ENCODE results near the gene TMEM123.

TMEM123 gene

DNA sequence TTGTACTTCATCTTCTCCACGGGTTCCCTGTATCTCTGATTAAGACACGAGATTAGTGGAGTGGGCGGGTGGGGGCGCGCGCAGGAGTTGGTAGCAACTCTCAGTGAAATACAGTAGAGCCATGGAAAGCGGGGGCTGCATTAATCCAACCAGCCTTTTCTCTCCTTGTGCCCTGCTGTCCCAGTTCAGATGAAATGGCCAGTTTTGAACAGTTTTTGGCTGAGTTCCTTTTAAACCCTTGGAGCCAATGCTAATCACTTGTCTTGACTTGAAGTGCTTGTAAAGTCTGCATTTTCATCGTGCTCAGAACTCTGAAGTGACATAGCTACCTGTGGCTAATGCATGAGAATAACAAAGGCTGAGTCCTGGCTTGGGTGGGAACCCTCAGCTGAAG lies 734 bp upstream of the TMEM123 start:
- no peak for TF ChIP-seq FOXP2 (optimal IDR thresholded peaks at IDR 0.05; ENCODE audit: borderline replicate concordance, extremely low read depth, extremely low read length, insufficient read depth)
- TF ChIP-seq REST (IDR thresholded peaks at IDR 0.05; ENCODE audit: insufficient read depth in 1 of 2, low read depth in 2 of 2, low read length in 2 of 2), result no peak
- TF ChIP-seq SIN3A (IDR thresholded peaks at IDR 0.05; ENCODE audit: borderline replicate concordance, insufficient read depth, low read length), result no peak
- TF ChIP-seq POLR2AphosphoS5 (IDR thresholded peaks at IDR 0.05; ENCODE audit: low read depth, low read length), result no peak
- TF ChIP-seq TAF1 (IDR thresholded peaks at IDR 0.05; ENCODE audit: borderline replicate concordance, insufficient read depth, low read length), result no peak

DNA sequence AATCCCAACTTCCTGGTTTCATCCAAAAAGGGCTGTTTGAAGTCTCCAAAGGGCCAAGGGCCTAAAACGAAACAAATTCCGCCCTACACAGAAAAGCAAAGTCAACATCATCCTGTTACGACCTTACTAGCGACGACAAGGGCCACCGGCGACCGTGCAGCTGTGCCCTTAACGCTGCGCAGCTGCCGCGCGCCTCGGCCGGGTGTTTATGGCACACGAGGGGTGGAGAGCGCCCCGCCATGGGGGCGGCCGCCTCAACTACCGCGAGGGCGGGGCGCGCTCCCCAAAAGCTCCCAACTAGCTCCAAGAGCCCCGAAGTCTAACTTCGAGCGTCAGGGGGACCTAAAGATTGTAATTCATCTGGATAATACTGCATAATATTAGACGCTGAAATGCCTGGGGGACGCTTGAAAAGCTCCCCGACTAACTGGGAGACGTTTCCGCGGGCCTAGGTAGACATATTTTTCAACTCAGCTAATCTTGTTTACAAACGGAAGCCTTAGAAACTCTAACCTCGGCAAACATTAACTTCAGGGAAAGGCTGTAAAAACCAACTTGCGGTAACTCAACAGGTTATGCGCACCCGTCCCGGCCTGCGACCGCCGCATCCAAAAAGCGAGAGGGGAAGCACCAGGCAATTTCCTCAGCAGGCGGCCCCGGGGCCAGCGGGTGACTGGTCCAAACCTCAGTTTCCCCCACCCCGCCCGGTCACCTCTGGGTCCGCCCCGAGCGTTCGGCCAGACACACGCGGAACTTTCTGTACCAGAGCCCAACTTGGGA lies 694 bp downstream of the TMEM123 start:
- TF ChIP-seq TAF1 (IDR thresholded peaks at IDR 0.05; ENCODE audit: borderline replicate concordance, insufficient read depth, low read length) (no peak), FOXP2 (optimal IDR thresholded peaks at IDR 0.05; ENCODE audit: borderline replicate concordance, extremely low read depth, extremely low read length, insufficient read depth) (peak; percentile 51), SIN3A (IDR thresholded peaks at IDR 0.05; ENCODE audit: borderline replicate concordance, insufficient read depth, low read length) (peak; percentile 93; the same call in 1 of the 2 replicates), REST (IDR thresholded peaks at IDR 0.05; ENCODE audit: insufficient read depth in 1 of 2, low read depth in 2 of 2, low read length in 2 of 2) (0 out of 4 replicates have a peak, but pooled peaks of 1 of the 2 experiments have one; percentile 50), POLR2AphosphoS5 (IDR thresholded peaks at IDR 0.05; ENCODE audit: low read depth, low read length) (no peak)

- TF ChIP-seq FOXP2 (optimal IDR thresholded peaks at IDR 0.05; ENCODE audit: borderline replicate concordance, extremely low read depth, extremely low read length, insufficient read depth), result no peak
- TF ChIP-seq REST (IDR thresholded peaks at IDR 0.05; ENCODE audit: insufficient read depth in 1 of 2, low read depth in 2 of 2, low read length in 2 of 2), result no peak
- TF ChIP-seq POLR2AphosphoS5 (IDR thresholded peaks at IDR 0.05; ENCODE audit: low read depth, low read length), result no peak
- no peak for TF ChIP-seq TAF1 (IDR thresholded peaks at IDR 0.05; ENCODE audit: borderline replicate concordance, insufficient read depth, low read length)
- no peak for TF ChIP-seq SIN3A (IDR thresholded peaks at IDR 0.05; ENCODE audit: borderline replicate concordance, insufficient read depth, low read length)
Observed at GRCh38 chr11:102451041-102451680, 1.4 kb downstream of the TMEM123 start.

GRCh38 chr11:102449651-102450570 lies 2.7 kb downstream of the TMEM123 start:
- TF ChIP-seq SIN3A (IDR thresholded peaks at IDR 0.05; ENCODE audit: borderline replicate concordance, insufficient read depth, low read length) (no peak), TAF1 (IDR thresholded peaks at IDR 0.05; ENCODE audit: borderline replicate concordance, insufficient read depth, low read length) (no peak), FOXP2 (optimal IDR thresholded peaks at IDR 0.05; ENCODE audit: borderline replicate concordance, extremely low read depth, extremely low read length, insufficient read depth) (no peak), POLR2AphosphoS5 (IDR thresholded peaks at IDR 0.05; ENCODE audit: low read depth, low read length) (no peak)

DNA sequence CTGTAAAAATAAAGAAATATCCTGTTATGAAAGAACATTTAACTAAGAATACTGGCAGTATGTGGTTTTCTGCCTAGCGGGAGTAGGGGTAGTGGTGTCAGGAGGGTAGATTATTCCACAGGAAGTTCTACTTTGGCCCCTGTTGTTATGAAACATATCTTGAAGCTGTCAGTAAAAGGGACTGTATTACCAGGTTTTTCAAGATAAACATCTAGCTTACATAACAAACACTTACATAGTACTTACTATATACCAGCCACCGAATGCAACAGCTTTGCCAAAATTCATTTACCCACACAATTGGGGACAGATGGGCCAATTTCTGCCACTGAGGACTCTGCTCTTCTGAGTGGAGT lies 3.7 kb downstream of the TMEM123 start:
- TF ChIP-seq SIN3A (IDR thresholded peaks at IDR 0.05; ENCODE audit: borderline replicate concordance, insufficient read depth, low read length) (no peak), FOXP2 (optimal IDR thresholded peaks at IDR 0.05; ENCODE audit: borderline replicate concordance, extremely low read depth, extremely low read length, insufficient read depth) (no peak), TAF1 (IDR thresholded peaks at IDR 0.05; ENCODE audit: borderline replicate concordance, insufficient read depth, low read length) (no peak), REST (IDR thresholded peaks at IDR 0.05; ENCODE audit: insufficient read depth in 1 of 2, low read depth in 2 of 2, low read length in 2 of 2) (no peak), POLR2AphosphoS5 (IDR thresholded peaks at IDR 0.05; ENCODE audit: low read depth, low read length) (no peak)
